SJCRH30 (cell line): ENCODE measurements around the gene KREMEN1. TPM values are rescaled to one million over a fixed set of nuclear protein-coding genes. Genes with fewer than 3 reads are reported as not detected.
"Not testable (repeated sequence)": the region's sequence is repeated elsewhere in the genome, so short reads cannot be mapped to it uniquely, and the experiment has no call there.

ENCODE experiments used
- DNase-seq, 2 experiments: peaks; one replicate each; pipeline ENCODE4 v3.0.0-alpha.2; 2015 to 2020
- H3K27ac ChIP-seq: fragments of 250-450 bp; sonication (Bioruptor Pico); 2 replicates; pipeline ENCODE4 v1.5.1; 2020; ENCODE audit warnings: mild to moderate bottlenecking, moderate library complexity
- H3K27me3 ChIP-seq: fragments of 250-450 bp; sonication (Bioruptor Pico); 2 replicates; pipeline ENCODE4 v1.5.1; 2020; ENCODE audit warnings: mild to moderate bottlenecking, moderate library complexity
- H3K36me3 ChIP-seq: fragments of 250-450 bp; sonication (Bioruptor Pico); 2 replicates; pipeline ENCODE4 v1.5.1; 2020; ENCODE audit warnings: mild to moderate bottlenecking, moderate library complexity
- H3K4me1 ChIP-seq: fragments of 250-450 bp; sonication (Bioruptor Pico); 2 replicates; pipeline ENCODE4 v1.5.1; 2020; ENCODE audit warnings: mild to moderate bottlenecking, moderate library complexity
- H3K4me3 ChIP-seq: fragments of 250-450 bp; sonication (Bioruptor Pico); 2 replicates; pipeline ENCODE4 v1.5.1; 2020; ENCODE audit warnings: mild to moderate bottlenecking, moderate library complexity
- H3K9me3 ChIP-seq: fragments of 250-450 bp; sonication (Bioruptor Pico); replicated peaks from 2 replicates; pipeline ENCODE4 v1.5.1; 2020; ENCODE audit warnings: mild to moderate bottlenecking, moderate library complexity
- total RNA-seq: library from RNA; depleted of rRNA; stranded (reverse); fragments of >200 nt; shearing (Covaris generic); gene quantifications from 2 replicates; pipeline ENCODE4 v1.2.3, GENCODE V29; 2014; rRNA removed

KREMEN1 gene, protein sequence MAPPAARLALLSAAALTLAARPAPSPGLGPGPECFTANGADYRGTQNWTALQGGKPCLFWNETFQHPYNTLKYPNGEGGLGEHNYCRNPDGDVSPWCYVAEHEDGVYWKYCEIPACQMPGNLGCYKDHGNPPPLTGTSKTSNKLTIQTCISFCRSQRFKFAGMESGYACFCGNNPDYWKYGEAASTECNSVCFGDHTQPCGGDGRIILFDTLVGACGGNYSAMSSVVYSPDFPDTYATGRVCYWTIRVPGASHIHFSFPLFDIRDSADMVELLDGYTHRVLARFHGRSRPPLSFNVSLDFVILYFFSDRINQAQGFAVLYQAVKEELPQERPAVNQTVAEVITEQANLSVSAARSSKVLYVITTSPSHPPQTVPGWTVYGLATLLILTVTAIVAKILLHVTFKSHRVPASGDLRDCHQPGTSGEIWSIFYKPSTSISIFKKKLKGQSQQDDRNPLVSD
- 37.5 and 45.7 TPM in 2 replicates for total RNA-seq

- H3K27ac ChIP-seq, result peak within 1 kb of the TSS; percentile 70
- no peak for DNase-seq
- no peaks in the 10 kb centered on the region for H3K9me3 ChIP-seq
- H3K4me3 ChIP-seq, result peak within 1 kb of the TSS; percentile 89
- H3K36me3 ChIP-seq, result no peaks in the 10 kb centered on the region
- no peaks in the 10 kb centered on the region for H3K27me3 ChIP-seq
- peaks cover 9% of the 10 kb centered on the region for H3K4me1 ChIP-seq
These were observed at the start of gene KREMEN1 for GRCh38 chr22:29072979-29073617. Gene KREMEN1 (plus strand): TSS chr22:29073035. CDS start chr22:29073131, 96 bp downstream.

DNA sequence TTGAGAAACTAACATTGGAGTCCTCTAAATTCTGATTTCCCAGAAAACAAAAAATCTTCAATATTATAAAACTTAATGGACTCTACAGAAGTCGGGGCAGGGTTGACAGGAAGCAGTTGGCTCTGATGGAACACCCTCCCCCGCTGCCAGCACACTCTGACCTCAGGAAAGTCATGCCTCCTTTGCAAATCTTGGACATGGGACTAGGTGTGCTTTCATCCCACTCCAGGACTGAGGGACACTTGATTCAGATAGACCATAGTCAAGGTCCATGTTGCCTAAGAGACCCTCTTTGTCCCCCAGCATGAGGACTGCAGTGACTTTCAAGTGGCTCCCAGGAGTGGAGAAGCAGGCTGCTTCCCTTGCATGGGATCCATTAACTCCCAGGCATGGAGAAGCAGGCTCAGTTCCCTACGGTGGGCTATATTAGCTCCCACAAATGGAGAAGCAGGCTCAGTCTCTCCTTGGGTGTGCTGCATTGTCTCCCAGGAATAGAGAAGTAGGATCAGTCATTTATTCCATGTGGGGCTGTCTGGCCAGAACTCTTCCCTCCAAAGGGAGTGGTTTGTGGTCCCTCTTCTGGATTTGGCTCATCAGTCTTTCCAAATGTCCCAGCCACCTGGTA lies 49.6 kb upstream of the KREMEN1 start:
- no peaks in the 10 kb centered on the region for H3K4me1 ChIP-seq
- H3K36me3 ChIP-seq, result no peaks in the 10 kb centered on the region
- no peak overlapping the region for H3K4me3 ChIP-seq
- H3K27me3 ChIP-seq, result no peaks in the 10 kb centered on the region
- DNase-seq, result no peak
- no peak overlapping the region for H3K27ac ChIP-seq
- H3K9me3 ChIP-seq, result no peaks in the 10 kb centered on the region

DNA sequence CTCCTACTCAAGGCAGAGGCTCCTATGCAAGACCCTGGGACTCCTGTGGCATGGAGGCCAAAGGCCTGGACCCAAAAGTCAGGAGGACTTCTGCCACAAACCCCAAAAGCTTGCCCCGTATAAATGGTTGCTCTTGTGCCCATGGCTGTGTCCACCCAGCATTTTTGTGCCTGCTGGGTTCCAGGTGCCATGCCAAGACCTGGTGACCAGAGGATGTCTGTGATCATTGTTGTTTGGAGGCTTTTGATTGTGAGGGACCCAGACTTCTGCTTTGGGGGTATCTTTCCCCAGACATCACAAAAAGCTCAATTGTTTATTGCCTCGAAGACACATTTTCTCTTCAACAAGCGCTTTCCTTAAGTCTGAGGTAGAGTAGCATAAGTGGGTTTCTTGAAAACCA lies 46.3 kb upstream of the KREMEN1 start:
- Histone ChIP-seq H3K36me3 (no peaks in the 10 kb centered on the region), H3K27me3 (no peaks in the 10 kb centered on the region), H3K9me3 (no peaks in the 10 kb centered on the region), H3K27ac (no peak overlapping the region), H3K4me1 (peaks cover under 1% of the 10 kb centered on the region; the same call in 1 of the 2 replicates), H3K4me3 (no peak overlapping the region)
- no peak for DNase-seq

- Histone ChIP-seq H3K4me1 (peaks cover 14% of the 10 kb centered on the region), H3K27ac (no peak overlapping the region), H3K9me3 (no peaks in the 10 kb centered on the region), H3K36me3 (no peaks in the 10 kb centered on the region), H3K27me3 (no peaks in the 10 kb centered on the region), H3K4me3 (no peak overlapping the region)
- no peak for DNase-seq
These were observed 44.4 kb upstream of the KREMEN1 start for GRCh38 chr22:29028468-29028867.

DNA sequence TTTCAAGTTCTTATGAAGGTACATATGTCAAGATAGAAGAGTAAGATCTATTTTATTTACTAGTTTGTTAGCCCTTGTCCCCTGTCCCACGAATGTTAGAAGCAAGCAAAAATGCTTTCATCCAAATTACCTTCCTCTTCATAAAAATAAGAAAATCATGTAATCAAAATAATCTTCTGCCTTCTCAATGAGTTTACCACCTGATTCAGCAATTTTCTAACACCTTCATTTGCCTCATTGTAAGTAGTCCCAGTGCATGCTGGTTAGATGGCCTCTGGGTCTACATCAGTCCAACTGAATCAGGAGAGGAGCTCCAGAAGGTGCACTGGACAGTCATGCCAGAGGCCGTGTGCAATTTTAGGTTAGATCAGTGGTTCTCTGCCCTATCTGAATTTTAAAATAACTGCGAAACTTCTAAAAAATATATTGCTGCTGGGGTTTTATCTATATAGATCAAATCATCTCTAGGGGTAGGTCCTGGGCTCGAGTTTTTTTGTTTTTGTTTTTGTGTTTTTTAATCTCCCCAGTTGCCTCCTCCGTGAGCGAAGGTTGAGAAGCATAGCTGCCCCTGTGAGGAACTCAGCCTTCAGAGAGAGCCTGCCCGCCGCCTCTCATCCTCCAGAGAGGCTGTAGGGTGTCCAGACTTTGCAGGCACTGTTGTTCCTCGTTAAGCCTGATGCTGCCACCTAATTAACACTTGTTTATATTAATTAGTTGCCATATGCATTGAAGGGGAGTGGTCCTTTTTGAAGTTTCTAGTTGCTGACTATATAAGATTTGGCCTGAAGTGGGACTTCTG lies 43.4 kb upstream of the KREMEN1 start:
- Histone ChIP-seq H3K4me1 (peaks cover 14% of the 10 kb centered on the region), H3K27me3 (no peaks in the 10 kb centered on the region), H3K4me3 (no peak overlapping the region), H3K27ac (no peak overlapping the region), H3K36me3 (no peaks in the 10 kb centered on the region), H3K9me3 (no peaks in the 10 kb centered on the region)
- DNase-seq, result no peak

- Histone ChIP-seq H3K36me3 (no peaks in the 10 kb centered on the region), H3K27me3 (no peaks in the 10 kb centered on the region), H3K27ac (peak overlapping the region; percentile 89; the same call in 1 of the 2 replicates), H3K4me3 (peak overlapping the region; percentile 54), H3K9me3 (no peaks in the 10 kb centered on the region), H3K4me1 (peaks cover 14% of the 10 kb centered on the region)
- DNase-seq, result no peak
These were observed 42.7 kb upstream of the KREMEN1 start for GRCh38 chr22:29030016-29030617.

DNA sequence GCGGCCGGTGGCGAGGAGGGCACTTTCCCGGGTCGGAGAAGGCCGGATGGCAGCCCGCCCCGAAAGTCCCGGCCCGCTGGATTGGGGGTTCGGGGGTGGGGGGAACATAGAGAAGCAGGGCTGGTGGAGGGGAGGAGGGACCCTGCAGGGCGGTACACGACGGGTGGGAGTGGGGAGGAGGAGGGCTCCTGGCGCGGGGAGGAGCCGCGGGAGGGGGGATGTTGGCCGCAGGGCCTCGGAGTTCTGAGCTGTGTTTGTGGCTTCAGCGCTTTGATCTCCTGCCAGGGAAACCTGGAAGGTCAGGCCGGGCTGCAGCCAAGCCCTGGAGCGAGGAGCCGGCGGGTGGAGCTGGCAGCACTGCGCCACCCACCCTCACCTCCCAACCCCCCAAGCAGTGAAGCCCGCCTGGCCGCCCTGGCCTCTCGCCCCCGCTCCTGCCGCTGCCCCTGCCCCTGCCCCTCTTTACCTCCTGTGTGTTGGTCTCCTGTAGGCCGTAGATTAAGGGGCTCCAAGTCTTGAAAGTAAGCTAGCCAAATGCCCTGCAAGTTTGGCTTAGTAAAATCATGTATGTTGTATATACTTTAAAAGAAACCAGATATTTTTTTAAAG lies 42.1 kb upstream of the KREMEN1 start:
- Histone ChIP-seq H3K27me3 (no peaks in the 10 kb centered on the region), H3K4me1 (peaks cover 14% of the 10 kb centered on the region), H3K9me3 (no peaks in the 10 kb centered on the region), H3K4me3 (peak overlapping the region; percentile 54), H3K36me3 (no peaks in the 10 kb centered on the region), H3K27ac (peak overlapping the region; percentile 89)
- DNase-seq, result peak; percentile 86 to 89

DNA sequence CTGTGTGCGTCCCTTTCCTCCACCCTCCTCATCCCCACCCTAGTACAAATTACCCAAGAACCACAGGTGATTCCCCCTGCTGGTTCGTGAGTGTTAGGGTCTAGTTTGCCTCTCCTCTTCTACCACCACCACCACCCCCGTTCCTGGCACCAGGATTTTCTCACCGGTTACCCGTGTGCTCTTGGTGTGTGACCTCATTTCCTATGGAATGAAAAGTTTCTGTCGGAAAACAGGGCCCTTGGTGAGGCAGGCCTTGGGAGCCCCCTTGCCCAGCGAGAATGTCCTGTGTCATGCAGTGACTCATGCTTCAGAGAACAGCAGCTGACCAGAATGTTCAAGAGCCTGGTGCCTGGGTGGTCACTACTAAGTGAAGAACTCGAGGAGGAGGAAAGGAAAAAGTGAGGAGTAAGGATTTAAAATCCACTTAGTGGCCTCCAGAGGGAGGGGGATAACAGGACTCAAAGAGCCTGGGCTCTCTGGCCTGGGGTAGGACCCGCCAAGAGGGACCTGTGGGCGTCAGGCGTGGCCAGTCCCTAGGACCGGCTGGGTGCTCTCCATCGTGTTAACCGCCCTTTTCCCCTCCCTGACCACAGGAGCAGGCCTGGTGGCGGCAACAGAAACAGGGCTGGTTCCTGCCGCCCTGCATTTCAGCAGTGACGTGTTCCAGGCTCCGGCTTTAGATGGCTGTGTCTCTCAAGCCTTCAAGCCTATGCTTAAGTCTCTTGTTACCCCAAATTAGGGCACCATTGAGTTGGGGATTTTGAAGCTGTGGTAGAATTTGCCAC lies 41.4 kb upstream of the KREMEN1 start:
- no peaks in the 10 kb centered on the region for H3K36me3 ChIP-seq
- H3K27me3 ChIP-seq, result no peaks in the 10 kb centered on the region
- no peaks in the 10 kb centered on the region for H3K9me3 ChIP-seq
- peaks cover 14% of the 10 kb centered on the region for H3K4me1 ChIP-seq
- peak; percentile 90 to 91 for DNase-seq
- H3K4me3 ChIP-seq, result peak overlapping the region; percentile 54
- peak overlapping the region; percentile 89 for H3K27ac ChIP-seq

GRCh38 chr22:29032014-29032475 lies 40.8 kb upstream of the KREMEN1 start:
- H3K27ac ChIP-seq, result peak overlapping the region; percentile 89
- H3K27me3 ChIP-seq, result no peaks in the 10 kb centered on the region
- H3K36me3 ChIP-seq, result no peaks in the 10 kb centered on the region
- DNase-seq, result no peak
- no peaks in the 10 kb centered on the region for H3K9me3 ChIP-seq
- H3K4me1 ChIP-seq, result peaks cover 14% of the 10 kb centered on the region
- H3K4me3 ChIP-seq, result peak overlapping the region; percentile 54

DNA sequence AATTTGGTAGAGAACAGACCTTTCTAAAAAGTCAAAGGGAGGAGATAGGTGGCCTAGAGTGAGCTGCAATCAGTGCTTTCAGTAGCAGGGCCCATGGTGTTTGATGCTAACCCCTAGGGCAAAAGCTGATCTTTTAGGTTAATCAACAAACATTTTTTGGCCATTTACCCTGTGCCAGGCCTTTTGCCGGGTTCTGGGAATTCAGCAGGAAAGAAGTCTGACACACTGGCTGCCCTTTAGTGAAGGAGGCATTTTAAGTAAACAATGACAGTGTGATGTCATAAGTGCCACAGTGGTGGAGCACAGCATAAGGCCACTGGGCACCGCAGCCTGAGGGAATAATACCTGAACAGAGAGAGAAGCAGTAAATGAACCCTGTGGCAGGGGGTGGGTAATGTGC lies 40.3 kb upstream of the KREMEN1 start:
- Histone ChIP-seq H3K27ac (peak overlapping the region; percentile 89; the same call in 1 of the 2 replicates), H3K9me3 (no peaks in the 10 kb centered on the region), H3K36me3 (no peaks in the 10 kb centered on the region), H3K27me3 (no peaks in the 10 kb centered on the region), H3K4me1 (peaks cover 14% of the 10 kb centered on the region), H3K4me3 (no peak overlapping the region)
- DNase-seq, result no peak

GRCh38 chr22:29037340-29037932 lies 35.4 kb upstream of the KREMEN1 start:
- Histone ChIP-seq H3K36me3 (0 out of 2 replicates have a peak, but pooled peaks cover 3% of the 10 kb centered on the region), H3K4me1 (peaks cover 5% of the 10 kb centered on the region; the same call in 1 of the 2 replicates), H3K27me3 (no peaks in the 10 kb centered on the region), H3K9me3 (no peaks in the 10 kb centered on the region), H3K27ac (no peak overlapping the region), H3K4me3 (no peak overlapping the region)
- no peak for DNase-seq

DNA sequence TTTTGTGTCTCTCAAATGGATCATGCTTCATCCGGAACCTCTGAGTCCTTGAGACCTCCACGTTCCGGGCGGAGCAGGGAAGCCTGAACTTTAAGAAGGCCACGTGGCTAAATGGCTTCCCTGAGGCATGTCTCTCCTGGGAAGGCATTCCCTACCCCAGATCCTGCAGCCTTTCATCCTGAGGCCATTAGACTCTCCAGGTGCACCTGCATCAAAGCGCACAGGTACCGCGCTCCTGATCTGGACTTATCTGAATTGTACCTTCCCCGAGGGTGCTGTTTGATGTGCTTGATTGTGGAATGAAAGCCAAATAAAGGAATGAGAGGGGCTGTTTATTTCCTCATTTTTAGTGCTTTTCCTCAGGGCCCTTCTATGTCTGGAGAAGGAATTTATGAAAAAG lies 33.7 kb upstream of the KREMEN1 start:
- no peak for DNase-seq
- no peak overlapping the region for H3K4me3 ChIP-seq
- H3K27me3 ChIP-seq, result no peaks in the 10 kb centered on the region
- H3K9me3 ChIP-seq, result no peaks in the 10 kb centered on the region
- H3K36me3 ChIP-seq, result peaks cover 3% of the 10 kb centered on the region; the same call in 1 of the 2 replicates
- H3K27ac ChIP-seq, result no peak overlapping the region
- H3K4me1 ChIP-seq, result no peaks in the 10 kb centered on the region; the same call in 1 of the 2 replicates

- H3K27me3 ChIP-seq, H3K36me3 ChIP-seq, H3K9me3 ChIP-seq, H3K27ac ChIP-seq, H3K4me1 ChIP-seq, H3K4me3 ChIP-seq, DNase-seq: not testable (repeated sequence)
These were observed 33.2 kb upstream of the KREMEN1 start for GRCh38 chr22:29039684-29040083.
